Astrocyte of the spinal cord (primary cell): ENCODE measurements around the gene PHACTR3.

Experiments
- DNase-seq: peaks from one replicate; pipeline ENCODE4 v3.0.0; 2011; ENCODE audit warnings: low read depth, low spot score
- H3K4me3 ChIP-seq: 2 replicates; pipeline ENCODE4 v1.5.1; 2011; ENCODE audit warnings: low read depth, mild to moderate bottlenecking, low read length, moderate library complexity
- in situ Hi-C: cut with HindIII; loops from 2 replicates; pipeline ENCODE4 v1.10.0; 2017; ENCODE audit warnings: low sequenced_read_pairs
- TF ChIP-seq, protein P1 (sequence below): IDR thresholded peaks from 2 replicates; pipeline ENCODE4 v1.5.1; 2012; ENCODE audit warnings: low read depth, mild to moderate bottlenecking, low read length, inconsistent platforms

Gene PHACTR3

GRCh38 chr20:59813948-59814839 is 209.9 kb downstream of the PHACTR3 start:
- TF ChIP-seq, protein P1, sequence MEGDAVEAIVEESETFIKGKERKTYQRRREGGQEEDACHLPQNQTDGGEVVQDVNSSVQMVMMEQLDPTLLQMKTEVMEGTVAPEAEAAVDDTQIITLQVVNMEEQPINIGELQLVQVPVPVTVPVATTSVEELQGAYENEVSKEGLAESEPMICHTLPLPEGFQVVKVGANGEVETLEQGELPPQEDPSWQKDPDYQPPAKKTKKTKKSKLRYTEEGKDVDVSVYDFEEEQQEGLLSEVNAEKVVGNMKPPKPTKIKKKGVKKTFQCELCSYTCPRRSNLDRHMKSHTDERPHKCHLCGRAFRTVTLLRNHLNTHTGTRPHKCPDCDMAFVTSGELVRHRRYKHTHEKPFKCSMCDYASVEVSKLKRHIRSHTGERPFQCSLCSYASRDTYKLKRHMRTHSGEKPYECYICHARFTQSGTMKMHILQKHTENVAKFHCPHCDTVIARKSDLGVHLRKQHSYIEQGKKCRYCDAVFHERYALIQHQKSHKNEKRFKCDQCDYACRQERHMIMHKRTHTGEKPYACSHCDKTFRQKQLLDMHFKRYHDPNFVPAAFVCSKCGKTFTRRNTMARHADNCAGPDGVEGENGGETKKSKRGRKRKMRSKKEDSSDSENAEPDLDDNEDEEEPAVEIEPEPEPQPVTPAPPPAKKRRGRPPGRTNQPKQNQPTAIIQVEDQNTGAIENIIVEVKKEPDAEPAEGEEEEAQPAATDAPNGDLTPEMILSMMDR, result no peak
- H3K4me3 ChIP-seq, result no peak overlapping the region
- no peak for DNase-seq
- in situ Hi-C loops, result no loop called here

DNA sequence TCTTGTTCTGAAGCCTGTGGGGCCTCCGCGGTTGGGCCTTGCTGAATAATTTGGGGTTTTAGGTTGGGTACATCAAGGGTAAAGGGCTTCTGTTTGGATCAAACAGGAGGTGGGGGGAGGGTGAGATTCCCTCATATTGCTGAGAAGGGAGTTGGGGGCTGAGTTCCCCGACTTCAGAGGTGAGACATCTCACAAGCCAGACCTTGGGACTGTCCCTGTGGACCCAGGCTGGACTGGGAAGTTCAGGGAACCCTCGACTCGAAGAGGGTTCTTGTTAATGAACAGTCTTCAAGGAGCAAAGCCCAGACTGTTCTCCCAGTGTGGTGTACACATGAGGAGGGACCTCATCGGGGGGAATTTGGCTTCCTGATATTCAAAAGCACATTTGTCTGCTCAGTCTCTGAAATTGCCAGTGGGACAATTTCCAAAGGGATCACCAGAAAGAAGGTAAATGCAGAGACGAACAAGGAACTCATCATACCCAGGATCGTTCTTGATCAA is 210.6 kb downstream of the PHACTR3 start:
- no peak for DNase-seq
- H3K4me3 ChIP-seq, result no peak overlapping the region
- in situ Hi-C loops, result no loop called here
- TF ChIP-seq, protein P1, result no peak

- no peak overlapping the region for H3K4me3 ChIP-seq
- in situ Hi-C loops, result no loop called here
- no peak for DNase-seq
- TF ChIP-seq, protein P1, result no peak
Observed at GRCh38 chr20:59816146-59816738, 211.9 kb downstream of the PHACTR3 start.

DNA sequence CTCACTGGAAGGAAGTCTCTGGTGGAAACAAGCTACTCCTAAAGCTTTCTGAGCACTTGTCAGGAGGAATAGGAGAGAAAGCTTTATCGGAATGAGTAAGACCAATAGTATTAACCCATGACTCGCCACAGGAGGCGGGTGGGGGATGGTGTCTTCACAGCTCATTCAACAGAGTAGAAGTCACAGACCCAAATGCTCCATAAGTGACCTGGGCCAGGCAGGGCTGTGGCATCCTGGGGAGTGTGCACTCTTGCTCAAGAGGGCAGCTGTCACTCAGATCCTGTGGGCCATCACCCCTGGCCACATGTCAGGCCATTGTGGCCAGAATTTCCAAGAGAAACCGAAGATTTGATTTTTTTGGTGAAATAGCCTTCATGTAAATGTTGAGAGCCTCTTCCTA is 213.1 kb downstream of the PHACTR3 start:
- TF ChIP-seq, protein P1, result no peak
- in situ Hi-C loops, result no loop called here

DNA sequence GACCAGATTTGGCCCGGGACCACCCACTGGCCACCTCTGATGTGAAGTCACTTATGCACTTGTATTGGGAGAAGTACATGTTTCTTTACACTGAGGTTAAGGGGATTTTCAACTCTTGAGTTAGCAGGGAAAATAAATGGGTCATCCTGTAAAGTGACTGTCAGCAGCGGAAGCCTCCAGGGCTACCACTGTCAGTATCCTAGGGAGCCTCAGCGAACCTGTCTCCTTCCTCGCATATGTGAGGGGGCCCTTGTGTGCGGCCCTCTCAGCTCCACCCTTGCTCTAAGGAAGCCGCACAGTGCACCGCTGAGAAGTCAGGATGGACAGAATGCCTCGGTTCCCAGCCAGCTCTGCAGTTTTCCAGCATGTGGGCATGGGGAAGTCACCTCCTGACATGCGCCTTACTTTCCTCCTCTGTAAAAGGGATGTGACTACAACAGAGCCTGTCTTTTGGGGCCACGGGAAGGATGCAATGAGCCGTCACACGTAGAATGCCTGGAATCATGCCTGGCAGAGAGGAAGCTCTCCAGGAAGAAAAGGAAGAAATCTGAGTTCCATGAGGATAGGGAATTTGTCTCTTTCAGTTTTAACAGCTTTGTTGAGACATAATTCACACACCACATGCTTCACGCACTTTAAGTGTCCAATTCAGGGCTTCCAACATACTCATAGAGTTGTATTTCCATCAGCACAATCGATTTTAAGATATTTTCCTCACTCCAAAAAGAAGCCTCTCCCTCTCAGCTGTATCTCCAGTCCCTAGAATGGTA is 213.7 kb downstream of the PHACTR3 start:
- DNase-seq, result no peak
- H3K4me3 ChIP-seq, result no peak overlapping the region
- in situ Hi-C loops, result no loop called here

More for the DNA sequence above, 213.1 kb downstream of the PHACTR3 start:
- DNase-seq, result no peak
- H3K4me3 ChIP-seq, result no peak overlapping the region

DNA sequence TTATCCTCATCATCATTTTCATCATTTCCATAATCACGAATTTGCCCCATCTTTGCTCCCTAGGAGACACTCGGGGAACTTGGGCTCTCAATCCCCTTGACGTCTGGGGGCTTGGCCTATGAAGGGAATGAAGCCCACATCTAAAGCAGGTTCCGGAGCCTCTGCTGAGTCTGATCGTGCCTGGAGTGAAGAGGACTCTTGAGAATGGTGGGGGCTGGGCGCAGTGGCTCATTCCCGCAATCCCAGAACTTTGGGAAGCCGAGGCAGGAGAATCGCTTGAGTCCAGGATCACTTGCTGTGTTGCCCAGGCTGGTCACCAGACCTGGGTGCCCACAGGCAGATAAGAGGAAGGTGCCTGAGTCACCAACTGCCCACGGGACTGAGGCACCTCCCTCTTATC is 214.6 kb downstream of the PHACTR3 start:
- DNase-seq, result no peak
- in situ Hi-C loops, result no loop called here
- H3K4me3 ChIP-seq, result no peak overlapping the region
- TF ChIP-seq, protein P1, result no peak

More for the DNA sequence above, 213.7 kb downstream of the PHACTR3 start:
- TF ChIP-seq, protein P1, result no peak
